ENCODE measurements around the gene RCSD1. TPM values are rescaled to one million over a fixed set of nuclear protein-coding genes. Genes with fewer than 3 reads are reported as not detected.
"Not testable (repeated sequence)": the region's sequence is repeated elsewhere in the genome, so short reads cannot be mapped to it uniquely, and the experiment has no call there.

The RCSD1 gene
- total RNA-seq, 1 donor from 2014 or later, result 176 TPM

- intact Hi-C loops (cut with micrococcal nuclease), result no loop called here
Measured at GRCh38 chr1:167734841-167735240, 104.8 kb downstream of the RCSD1 start.

- intact Hi-C loops (cut with micrococcal nuclease), result no loop called here
Measured at GRCh38 chr1:167737169-167737568, 107.1 kb downstream of the RCSD1 start.

DNA sequence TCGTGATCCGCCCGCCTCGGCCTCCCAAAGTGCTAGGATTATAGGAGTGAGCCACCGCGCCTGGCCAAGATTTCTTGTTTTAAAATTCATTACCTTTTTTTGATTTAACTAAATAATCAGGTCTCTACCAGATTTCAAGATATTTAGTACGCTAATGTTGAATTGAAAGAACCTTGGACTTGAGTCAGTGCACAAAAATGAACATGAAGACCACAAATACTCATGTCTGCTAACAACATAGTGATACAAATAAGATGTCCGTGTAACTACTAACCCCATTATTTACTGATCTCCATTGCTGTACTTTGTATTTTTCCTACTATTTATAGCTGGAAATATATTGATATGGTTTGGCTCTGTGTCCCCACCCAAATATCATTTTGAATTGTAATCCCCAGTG, 108.1 kb downstream of the RCSD1 start:
- intact Hi-C loops (cut with micrococcal nuclease), result no loop called here

DNA sequence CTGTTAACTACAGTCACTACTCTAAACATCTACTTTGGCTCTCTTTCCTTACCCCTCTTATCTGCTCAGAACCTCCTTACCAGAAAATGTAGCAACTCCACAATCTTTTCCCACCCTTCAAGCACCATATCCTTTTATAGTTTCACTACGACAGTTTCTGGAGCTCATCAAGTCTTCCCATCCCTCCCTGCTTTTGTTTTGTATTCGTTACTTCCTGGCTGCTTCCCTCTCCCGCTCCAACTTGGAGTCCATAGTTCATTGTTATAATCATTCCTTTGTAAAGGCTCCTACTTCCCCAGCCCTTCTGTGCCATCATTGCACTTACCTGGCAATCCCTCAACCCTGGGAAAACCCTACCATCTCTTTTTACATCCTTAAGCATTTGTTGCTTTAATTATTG, 109.7 kb downstream of the RCSD1 start:
- intact Hi-C loops (cut with micrococcal nuclease), result no loop called here

DNA sequence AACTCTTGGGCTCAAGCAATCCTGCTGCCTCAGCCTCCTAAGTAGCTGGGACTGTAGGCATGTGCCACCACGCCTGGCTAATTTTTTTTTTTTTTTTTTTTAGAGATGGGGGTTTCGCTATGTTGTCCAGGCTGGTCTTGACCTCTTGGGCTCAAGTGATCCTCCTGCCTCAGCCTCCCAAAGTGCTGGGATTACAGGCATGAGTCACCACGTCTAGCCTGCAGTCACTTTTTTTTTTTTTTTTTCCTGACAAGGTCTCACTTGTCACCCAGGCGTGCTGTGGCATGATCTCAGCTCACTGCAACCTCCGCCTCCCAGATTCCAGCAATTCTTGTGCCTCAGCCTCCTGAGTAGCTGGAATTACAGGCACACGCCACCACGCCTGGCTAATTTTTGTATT, 111.1 kb downstream of the RCSD1 start:
- intact Hi-C loops (cut with micrococcal nuclease), result not testable (repeated sequence)

- intact Hi-C loops (cut with micrococcal nuclease), result not testable (repeated sequence)
Measured at GRCh38 chr1:167742392-167743057, 112.5 kb downstream of the RCSD1 start.

GRCh38 chr1:167744901-167745300, 114.9 kb downstream of the RCSD1 start:
- intact Hi-C loops (cut with micrococcal nuclease), result no loop called here

DNA sequence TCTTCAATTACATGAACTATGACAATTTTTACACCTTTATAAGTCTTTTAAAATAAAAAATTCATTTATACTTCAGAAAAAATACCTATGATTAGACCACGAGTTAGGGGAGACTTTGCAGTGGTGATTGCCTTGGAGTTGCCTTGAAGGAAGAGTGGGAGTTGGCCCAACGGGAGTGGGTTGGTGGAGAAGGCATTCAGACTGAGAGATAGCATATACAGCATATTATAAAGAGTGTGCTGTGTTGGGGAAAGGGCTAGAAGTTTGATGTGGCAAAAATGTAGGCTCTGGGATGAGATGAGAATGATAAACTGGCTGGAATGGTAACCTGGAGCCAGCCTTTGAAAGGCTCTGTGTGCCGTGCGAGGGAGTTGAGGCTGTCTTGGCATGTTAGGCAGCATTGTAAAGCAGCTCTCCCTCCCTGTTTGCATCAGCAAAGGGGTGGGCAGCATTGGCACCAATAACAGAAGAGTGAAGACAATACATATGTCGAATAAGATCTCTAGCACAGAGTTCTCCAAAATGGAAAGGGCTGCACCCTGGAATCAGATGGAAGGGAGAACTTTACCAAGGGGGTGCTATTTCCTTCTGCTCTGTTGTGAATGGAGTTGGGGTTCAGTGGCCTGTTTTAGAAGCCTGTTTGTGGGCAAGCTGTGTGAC, 116.1 kb downstream of the RCSD1 start:
- intact Hi-C loops (cut with micrococcal nuclease), result no loop called here

DNA sequence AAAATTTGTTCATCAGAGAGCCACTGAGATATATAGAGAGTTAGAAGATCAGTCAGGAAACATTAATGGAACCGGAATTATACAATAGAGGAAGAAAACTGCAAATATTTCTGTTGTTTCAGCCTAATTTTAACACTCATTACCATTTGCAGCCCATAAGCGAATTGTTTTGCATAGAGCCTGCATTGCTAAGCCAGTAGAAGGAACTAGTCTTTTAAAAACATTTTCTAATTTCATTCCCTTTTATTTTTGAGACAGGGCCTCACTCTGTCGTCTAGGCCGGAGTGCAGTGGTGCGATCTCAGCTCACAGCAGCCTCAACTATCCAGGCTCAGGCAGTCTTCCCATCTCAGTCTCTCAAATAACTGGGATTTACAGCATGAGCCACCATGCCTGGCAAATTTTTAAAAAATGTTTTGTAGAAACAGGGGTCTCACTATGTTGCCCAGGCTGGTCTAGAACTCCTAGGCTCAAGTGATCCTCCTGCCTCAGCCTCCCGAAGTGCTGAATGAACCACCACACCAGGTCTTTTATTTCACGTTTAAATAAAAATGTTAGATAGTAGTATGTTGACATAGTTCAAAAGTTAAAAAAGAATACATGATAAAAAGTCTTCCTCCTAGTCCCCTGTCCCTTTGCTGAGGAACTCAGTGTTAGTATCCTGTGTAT, 117.1 kb downstream of the RCSD1 start:
- intact Hi-C loops (cut with micrococcal nuclease), result no loop called here

- intact Hi-C loops (cut with micrococcal nuclease), result no loop called here
Measured at GRCh38 chr1:167747988-167748387, 118.0 kb downstream of the RCSD1 start.

- intact Hi-C loops (cut with micrococcal nuclease), result no loop called here
Measured at GRCh38 chr1:167748906-167749305, 118.9 kb downstream of the RCSD1 start.

- intact Hi-C loops (cut with micrococcal nuclease), result no loop called here
Measured at GRCh38 chr1:167749741-167750140, 119.7 kb downstream of the RCSD1 start.

GRCh38 chr1:167750641-167751040, 120.6 kb downstream of the RCSD1 start:
- intact Hi-C loops (cut with micrococcal nuclease), result no loop called here

DNA sequence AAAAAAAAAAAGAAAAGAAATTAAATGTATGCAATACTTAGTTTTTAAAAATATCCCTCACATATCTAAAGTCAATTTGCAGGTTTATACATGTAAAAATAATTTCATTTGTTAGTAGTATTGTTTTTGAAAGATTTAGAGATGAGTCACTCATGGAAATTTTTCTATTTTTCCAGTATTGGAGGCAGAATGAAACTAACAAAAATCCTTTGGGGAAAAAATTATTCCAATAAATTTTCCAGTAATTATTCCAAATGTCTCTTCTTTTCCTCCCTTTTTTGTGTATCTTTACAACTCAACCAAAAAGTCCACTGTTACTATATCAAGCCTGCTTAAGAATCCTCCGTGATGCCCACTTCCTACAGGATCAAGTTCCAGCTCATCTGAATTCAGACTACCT, 121.6 kb downstream of the RCSD1 start:
- intact Hi-C loops (cut with micrococcal nuclease), result no loop called here

- intact Hi-C loops (cut with micrococcal nuclease), result no loop called here
Measured at GRCh38 chr1:167752219-167752985, 122.4 kb downstream of the RCSD1 start.

- intact Hi-C loops (cut with micrococcal nuclease), result no loop called here
Measured at GRCh38 chr1:167755654-167756053, 125.6 kb downstream of the RCSD1 start.

Other genes starting within 250 kb of the RCSD1 start
- 160 and 177 TPM in 2 replicates for gene CD247, start 111.7 kb upstream of the RCSD1 start, total RNA-seq
- 11.4 and 12.0 TPM in 2 replicates for gene CREG1, start 76.5 kb upstream of the RCSD1 start, total RNA-seq
- gene MPZL1, start 91.8 kb downstream of the RCSD1 start, total RNA-seq, result 17.0 TPM in 2 replicates

All from T-helper 2 cell treated with Interferon-gamma antibody and Interleukin-4, amounts not matched to agents 100 ng/mL and 5 ng/mL, for 36 hours (primary cell).